GM23338 (cell line): Measurements from ENCODE around the gene FAR1. TPM values are rescaled to one million over a fixed set of nuclear protein-coding genes. Genes with fewer than 3 reads are reported as not detected.
A peak's percentile ranks its signal among the peaks of the same experiment; 100 is the strongest.

Experiments
- ATAC-seq: fragments of 200-7000 bp; cut with Tn5 transposase; 3 replicates; pipeline ENCODE4 v1.9.1; 2020
- DNase-seq: peaks from one replicate; pipeline ENCODE4 v3.0.0-alpha.2; 2015; ENCODE audit warnings: low spot score
- H2AFZ ChIP-seq: fragments of 200-600 bp; sonication (generic); 2 replicates; pipeline ENCODE4 v1.8.0; 2016; ENCODE audit warnings: antibody characterized with exemption, mild to moderate bottlenecking, moderate library complexity
- H3F3A ChIP-seq: fragments of 200-600 bp; sonication (generic); replicated peaks from 2 replicates; pipeline ENCODE4 v1.8.0; 2017; ENCODE audit warnings: antibody characterized with exemption, mixed run types, low read depth
- H3K27ac ChIP-seq: fragments of 200-600 bp; sonication (generic); 2 replicates; pipeline ENCODE4 v1.6.1; 2016; ENCODE audit warnings: low read depth
- H3K27me3 ChIP-seq: fragments of 200-600 bp; sonication (generic); 2 replicates; pipeline ENCODE4 v1.8.0; 2016; ENCODE audit warnings: mild to moderate bottlenecking, mixed run types, moderate library complexity; ENCODE audit not compliant: insufficient read depth
- H3K36me3 ChIP-seq: fragments of 200-600 bp; sonication (generic); 2 replicates; pipeline ENCODE4 v1.8.0; 2016; ENCODE audit warnings: mild to moderate bottlenecking; ENCODE audit not compliant: insufficient read depth
- H3K4me1 ChIP-seq: fragments of 200-600 bp; sonication (generic); 2 replicates; pipeline ENCODE4 v1.8.0; 2016; ENCODE audit warnings: mild to moderate bottlenecking, moderate library complexity; ENCODE audit not compliant: insufficient read depth
- H3K4me2 ChIP-seq: fragments of 200-600 bp; sonication (generic); 2 replicates; pipeline ENCODE4 v1.7.1; 2017; ENCODE audit warnings: mixed run types
- H3K4me3 ChIP-seq: fragments of 200-600 bp; sonication (generic); 2 replicates; pipeline ENCODE4 v1.6.1; 2016; ENCODE audit warnings: mixed run types
- H3K79me2 ChIP-seq: fragments of 200-600 bp; sonication (generic); replicated peaks from 2 replicates; pipeline ENCODE4 v1.8.0; 2017; ENCODE audit warnings: mild to moderate bottlenecking; ENCODE audit not compliant: insufficient read depth
- H3K9me2 ChIP-seq: fragments of 200-600 bp; sonication (generic); 2 replicates; pipeline ENCODE4 v1.8.0; 2017; ENCODE audit not compliant: insufficient read depth
- H4K20me1 ChIP-seq: fragments of 200-600 bp; sonication (generic); replicated peaks from 2 replicates; pipeline ENCODE4 v1.8.0; 2017; ENCODE audit warnings: mild to moderate bottlenecking; ENCODE audit not compliant: insufficient read depth
- H3K27ac Mint-ChIP-seq: 2 replicates; pipeline ENCODE4 v1.8.0; 2020; ENCODE audit warnings: inconsistent platforms, mild to moderate bottlenecking, moderate library complexity, mixed read lengths
- H3K27me3 Mint-ChIP-seq: 3 replicates; pipeline ENCODE4 v1.8.0; 2022; ENCODE audit warnings: low read depth, mild to moderate bottlenecking, moderate library complexity, mixed read lengths, inconsistent platforms; ENCODE audit not compliant: insufficient read depth, poor library complexity
- H3K36me3 Mint-ChIP-seq: 3 replicates; pipeline ENCODE4 v1.8.0; 2021; ENCODE audit warnings: low read depth, mild to moderate bottlenecking, inconsistent platforms, moderate library complexity, mixed read lengths
- H3K4me1 Mint-ChIP-seq: 3 replicates; pipeline ENCODE4 v1.8.0; 2020; ENCODE audit warnings: mild to moderate bottlenecking, inconsistent platforms, mixed read lengths
- H3K4me3 Mint-ChIP-seq: 3 replicates; pipeline ENCODE4 v1.8.0; 2021; ENCODE audit warnings: moderate library complexity, mild to moderate bottlenecking, inconsistent platforms, mixed read lengths
- H3K9me3 Mint-ChIP-seq: 3 replicates; pipeline ENCODE4 v1.8.0; 2020; ENCODE audit warnings: moderate library complexity, mild to moderate bottlenecking, inconsistent platforms, mixed read lengths
- CREB1 ChIP-seq: fragments of 250-450 bp; sonication (Bioruptor Pico); IDR thresholded peaks from 2 replicates; pipeline ENCODE4 v1.5.0; 2020; ENCODE audit warnings: low read depth, mild to moderate bottlenecking, moderate library complexity
- EZH2 ChIP-seq: fragments of 200-600 bp; sonication (generic); IDR thresholded peaks from one replicate; pipeline ENCODE4 v1.8.0; 2017; ENCODE audit warnings: antibody characterized with exemption, mild to moderate bottlenecking, low read depth; ENCODE audit not compliant: unreplicated experiment
- EZH2phosphoT487 ChIP-seq: fragments of 200-600 bp; sonication (generic); IDR thresholded peaks from one replicate; pipeline ENCODE4 v1.8.1; 2018; ENCODE audit warnings: antibody characterized with exemption; ENCODE audit not compliant: unreplicated experiment
- JUNB ChIP-seq: IDR thresholded peaks from one replicate; pipeline ENCODE4 v1.6.1; 2016; ENCODE audit warnings: antibody characterized with exemption; ENCODE audit not compliant: unreplicated experiment
- NANOG ChIP-seq: IDR thresholded peaks from 2 replicates; pipeline ENCODE4 v1.6.1; 2016; ENCODE audit warnings: antibody characterized with exemption, borderline replicate concordance
- POLR2AphosphoS5 ChIP-seq: IDR thresholded peaks from 2 replicates; pipeline ENCODE4 v1.6.1; 2016; ENCODE audit warnings: antibody characterized with exemption, low read depth
- STAT1 ChIP-seq: IDR thresholded peaks from one replicate; pipeline ENCODE4 v1.6.1; 2016; ENCODE audit warnings: antibody characterized with exemption; ENCODE audit not compliant: unreplicated experiment
- ZNF114 ChIP-seq: fragments of 250-450 bp; sonication (Bioruptor Pico); IDR thresholded peaks from 2 replicates; pipeline ENCODE4 v1.5.0; 2020; ENCODE audit warnings: mild to moderate bottlenecking, moderate library complexity
- ZNF331 ChIP-seq: fragments of 250-450 bp; sonication (Bioruptor Pico); IDR thresholded peaks from 2 replicates; pipeline ENCODE4 v1.5.0; 2020; ENCODE audit warnings: low read depth, mild to moderate bottlenecking, moderate library complexity
- polyA plus RNA-seq: library from polyadenylated mRNA; unstranded; fragments of >200 nt; fragmentation: Nextera tagmentation; extraction: Ambion mirVana; gene quantifications from 2 replicates; pipeline ENCODE4 v1.2.1, GENCODE V29; 2016
- total RNA-seq: library from RNA; depleted of rRNA; stranded (reverse); fragments of >200 nt; shearing (Covaris generic); gene quantifications from 2 replicates; pipeline ENCODE4 v1.2.3, GENCODE V29; 2014
- TF ChIP-seq, protein P1 (sequence below): IDR thresholded peaks from one replicate; pipeline ENCODE4 v1.6.1; 2018; ENCODE audit warnings: antibody characterized with exemption; ENCODE audit not compliant: unreplicated experiment
- TF ChIP-seq, protein P2 (sequence below): IDR thresholded peaks from 2 replicates; pipeline ENCODE4 v1.6.1; 2016; ENCODE audit warnings: antibody characterized with exemption
- TF ChIP-seq, protein P3 (sequence below), 2 experiments: fragments of 200-600 bp in 1 of 2; sonication (generic) in 1 of 2; conservative IDR thresholded peaks; 2 replicates each; pipeline versions ENCODE4 v1.5.1 to v1.6.1; 2016 to 2017; ENCODE audit warnings: antibody characterized with exemption in 2 of 2, low read depth in 2 of 2, mild to moderate bottlenecking in 2 of 2, moderate library complexity in 1 of 2

FAR1 gene
- total and polyA plus RNA-seq, 2 experiments from 2014 or later, result 27.3 to 79.5 TPM

DNA sequence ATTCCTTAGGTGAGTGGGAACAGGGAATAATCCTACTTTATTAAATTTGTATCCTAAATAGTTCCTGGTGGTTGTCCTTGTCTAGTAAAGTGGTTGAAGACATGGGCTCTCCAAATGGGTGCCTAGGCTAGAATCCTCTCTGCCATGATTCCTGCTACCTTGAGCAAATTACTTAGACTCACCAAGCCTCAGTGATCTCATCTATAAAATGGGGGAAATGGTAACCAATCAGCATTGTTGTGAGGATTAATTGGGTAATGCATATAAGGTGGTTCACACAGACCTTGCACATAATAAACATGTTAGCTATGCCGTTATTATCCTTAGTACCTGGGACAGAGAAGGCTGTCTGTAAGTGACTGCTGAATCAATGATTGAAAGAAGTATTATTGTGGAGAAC lies 109.9 kb downstream of the FAR1 start (continued):
- TF ChIP-seq, protein P1, sequence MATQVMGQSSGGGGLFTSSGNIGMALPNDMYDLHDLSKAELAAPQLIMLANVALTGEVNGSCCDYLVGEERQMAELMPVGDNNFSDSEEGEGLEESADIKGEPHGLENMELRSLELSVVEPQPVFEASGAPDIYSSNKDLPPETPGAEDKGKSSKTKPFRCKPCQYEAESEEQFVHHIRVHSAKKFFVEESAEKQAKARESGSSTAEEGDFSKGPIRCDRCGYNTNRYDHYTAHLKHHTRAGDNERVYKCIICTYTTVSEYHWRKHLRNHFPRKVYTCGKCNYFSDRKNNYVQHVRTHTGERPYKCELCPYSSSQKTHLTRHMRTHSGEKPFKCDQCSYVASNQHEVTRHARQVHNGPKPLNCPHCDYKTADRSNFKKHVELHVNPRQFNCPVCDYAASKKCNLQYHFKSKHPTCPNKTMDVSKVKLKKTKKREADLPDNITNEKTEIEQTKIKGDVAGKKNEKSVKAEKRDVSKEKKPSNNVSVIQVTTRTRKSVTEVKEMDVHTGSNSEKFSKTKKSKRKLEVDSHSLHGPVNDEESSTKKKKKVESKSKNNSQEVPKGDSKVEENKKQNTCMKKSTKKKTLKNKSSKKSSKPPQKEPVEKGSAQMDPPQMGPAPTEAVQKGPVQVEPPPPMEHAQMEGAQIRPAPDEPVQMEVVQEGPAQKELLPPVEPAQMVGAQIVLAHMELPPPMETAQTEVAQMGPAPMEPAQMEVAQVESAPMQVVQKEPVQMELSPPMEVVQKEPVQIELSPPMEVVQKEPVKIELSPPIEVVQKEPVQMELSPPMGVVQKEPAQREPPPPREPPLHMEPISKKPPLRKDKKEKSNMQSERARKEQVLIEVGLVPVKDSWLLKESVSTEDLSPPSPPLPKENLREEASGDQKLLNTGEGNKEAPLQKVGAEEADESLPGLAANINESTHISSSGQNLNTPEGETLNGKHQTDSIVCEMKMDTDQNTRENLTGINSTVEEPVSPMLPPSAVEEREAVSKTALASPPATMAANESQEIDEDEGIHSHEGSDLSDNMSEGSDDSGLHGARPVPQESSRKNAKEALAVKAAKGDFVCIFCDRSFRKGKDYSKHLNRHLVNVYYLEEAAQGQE, result no peak

DNA sequence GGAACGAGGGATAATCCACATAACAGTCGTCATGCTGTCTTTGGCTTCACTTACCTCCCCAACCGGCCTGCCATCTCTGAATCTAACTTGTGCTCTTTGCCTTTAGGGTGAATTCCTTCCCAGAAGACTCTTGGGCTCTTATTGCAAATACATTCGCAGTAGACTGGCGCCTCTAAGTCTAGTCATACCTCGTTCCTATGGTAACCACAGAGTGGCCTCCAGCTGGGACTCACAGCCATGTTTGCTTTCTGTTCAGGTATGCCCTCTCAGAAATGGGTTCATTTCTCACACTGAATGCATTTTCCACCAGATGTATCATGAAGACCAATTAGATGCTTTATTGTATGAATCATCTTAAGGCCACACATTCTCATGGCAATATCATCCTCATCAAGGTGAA lies 112.7 kb downstream of the FAR1 start:
- Mint-ChIP-seq H3K27me3 (peaks cover 6% of the 10 kb centered on the region), H3K27ac (no peak overlapping the region), H3K36me3 (no peaks in the 10 kb centered on the region), H3K4me1 (peaks cover 28% of the 10 kb centered on the region), H3K9me3 (no peaks in the 10 kb centered on the region), H3K4me3 (no peak overlapping the region)
- Histone ChIP-seq H3K27ac (no peak overlapping the region), H3K9me2 (no peaks in the 10 kb centered on the region), H3K4me2 (no peak overlapping the region), H4K20me1 (no peaks in the 10 kb centered on the region), H3K27me3 (no peaks in the 10 kb centered on the region), H3K4me3 (no peak overlapping the region), H3K79me2 (no peaks in the 10 kb centered on the region), H3K36me3 (no peaks in the 10 kb centered on the region), H3F3A (no peaks in the 10 kb centered on the region), H2AFZ (no peak overlapping the region), H3K4me1 (peaks cover 22% of the 10 kb centered on the region)
- no peak for ATAC-seq
- DNase-seq, result peak; percentile 19
- no peak for TF ChIP-seq NANOG
- TF ChIP-seq, protein P2, sequence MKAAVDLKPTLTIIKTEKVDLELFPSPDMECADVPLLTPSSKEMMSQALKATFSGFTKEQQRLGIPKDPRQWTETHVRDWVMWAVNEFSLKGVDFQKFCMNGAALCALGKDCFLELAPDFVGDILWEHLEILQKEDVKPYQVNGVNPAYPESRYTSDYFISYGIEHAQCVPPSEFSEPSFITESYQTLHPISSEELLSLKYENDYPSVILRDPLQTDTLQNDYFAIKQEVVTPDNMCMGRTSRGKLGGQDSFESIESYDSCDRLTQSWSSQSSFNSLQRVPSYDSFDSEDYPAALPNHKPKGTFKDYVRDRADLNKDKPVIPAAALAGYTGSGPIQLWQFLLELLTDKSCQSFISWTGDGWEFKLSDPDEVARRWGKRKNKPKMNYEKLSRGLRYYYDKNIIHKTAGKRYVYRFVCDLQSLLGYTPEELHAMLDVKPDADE, result no peak
- TF ChIP-seq CREB1 (CRISPR knock-in tag), result no peak
- TF ChIP-seq, protein P1, result no peak
- no peak for TF ChIP-seq EZH2
- TF ChIP-seq ZNF114 (CRISPR knock-in tag), result no peak
- TF ChIP-seq EZH2phosphoT487, result no peak
- no peak for TF ChIP-seq POLR2AphosphoS5
- no peak for TF ChIP-seq JUNB
- no peak for TF ChIP-seq STAT1
- TF ChIP-seq, protein P3, sequence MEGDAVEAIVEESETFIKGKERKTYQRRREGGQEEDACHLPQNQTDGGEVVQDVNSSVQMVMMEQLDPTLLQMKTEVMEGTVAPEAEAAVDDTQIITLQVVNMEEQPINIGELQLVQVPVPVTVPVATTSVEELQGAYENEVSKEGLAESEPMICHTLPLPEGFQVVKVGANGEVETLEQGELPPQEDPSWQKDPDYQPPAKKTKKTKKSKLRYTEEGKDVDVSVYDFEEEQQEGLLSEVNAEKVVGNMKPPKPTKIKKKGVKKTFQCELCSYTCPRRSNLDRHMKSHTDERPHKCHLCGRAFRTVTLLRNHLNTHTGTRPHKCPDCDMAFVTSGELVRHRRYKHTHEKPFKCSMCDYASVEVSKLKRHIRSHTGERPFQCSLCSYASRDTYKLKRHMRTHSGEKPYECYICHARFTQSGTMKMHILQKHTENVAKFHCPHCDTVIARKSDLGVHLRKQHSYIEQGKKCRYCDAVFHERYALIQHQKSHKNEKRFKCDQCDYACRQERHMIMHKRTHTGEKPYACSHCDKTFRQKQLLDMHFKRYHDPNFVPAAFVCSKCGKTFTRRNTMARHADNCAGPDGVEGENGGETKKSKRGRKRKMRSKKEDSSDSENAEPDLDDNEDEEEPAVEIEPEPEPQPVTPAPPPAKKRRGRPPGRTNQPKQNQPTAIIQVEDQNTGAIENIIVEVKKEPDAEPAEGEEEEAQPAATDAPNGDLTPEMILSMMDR (conservative IDR thresholded peaks at IDR 0.05; ENCODE audit: low read depth in 2 of 2), result no peak
- TF ChIP-seq ZNF331 (CRISPR knock-in tag), result no peak
